Measurements from ENCODE around the gene ELF2.
"Not testable (repeated sequence)": the region's sequence is repeated elsewhere in the genome, so short reads cannot be mapped to it uniquely, and the experiment has no call there.

ELF2 gene

DNA sequence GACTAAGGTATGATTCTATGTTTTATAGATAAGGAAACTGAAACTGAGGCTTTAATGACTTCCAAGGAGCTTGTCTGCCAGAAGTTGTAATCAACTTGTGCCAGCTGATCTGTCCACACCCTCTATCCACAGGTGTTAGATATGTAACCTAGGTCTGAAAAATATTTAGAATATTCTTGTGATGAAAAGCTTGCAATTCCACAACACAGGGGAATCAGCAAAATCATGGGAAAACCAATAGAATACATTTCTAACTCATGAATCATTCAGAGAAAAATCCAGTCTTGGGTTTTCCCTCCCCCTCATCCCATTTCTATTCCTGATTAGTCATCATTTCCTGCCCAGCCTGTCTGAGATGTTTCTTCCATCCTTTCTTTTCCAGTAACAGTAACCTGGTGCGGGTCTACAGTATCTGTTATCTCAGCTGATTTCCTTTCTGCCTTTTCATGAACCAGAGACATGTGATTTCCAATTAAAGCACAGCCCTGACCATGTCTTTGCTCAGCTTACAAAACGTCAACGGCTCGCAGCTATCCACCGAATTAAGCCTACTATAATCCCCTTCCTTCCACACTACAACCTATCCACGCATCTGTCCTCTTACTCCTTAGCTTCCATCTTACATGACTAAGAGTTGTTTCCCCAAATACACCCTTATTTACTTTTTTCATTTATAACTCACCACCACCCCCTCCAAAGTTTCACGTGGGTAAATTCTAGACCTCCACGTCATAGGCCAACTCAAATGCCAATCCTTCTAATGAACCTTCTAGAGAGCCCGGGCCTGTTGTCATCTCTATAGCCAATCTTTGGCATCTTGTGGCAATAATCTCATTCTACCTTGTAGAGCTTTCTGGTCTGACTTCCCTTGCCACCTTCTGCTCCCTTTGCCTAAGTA, 162.4 kb downstream of the ELF2 start:
- Histone ChIP-seq H4K20me1 (ENCODE audit: insufficient read depth) (no peaks in the 10 kb centered on the region; the same call in 1 of the 2 replicates), H3K4me3 (IDR thresholded peaks at IDR 0.05; ENCODE audit: insufficient read depth, low read depth, low read length) (no peak overlapping the region), H3K79me2 (ENCODE audit: insufficient read depth, low read depth) (peaks cover 34% of the 10 kb centered on the region; the same call in 1 of the 2 replicates), H2AFZ (ENCODE audit: low read depth) (peak overlapping the region; percentile 59), H3K27me3 (ENCODE audit: insufficient read depth, low read depth) (no peaks in the 10 kb centered on the region), H3K27ac (peak overlapping the region; percentile 92), H3K9ac (peak overlapping the region; percentile 90), H3K4me2 (peak overlapping the region; percentile 69), H3K4me1 (ENCODE audit: low read depth, poor library complexity, severe bottlenecking) (peaks cover 35% of the 10 kb centered on the region), H3K36me3 (ENCODE audit: insufficient read depth) (no peaks in the 10 kb centered on the region)
- TF ChIP-seq, protein P1, sequence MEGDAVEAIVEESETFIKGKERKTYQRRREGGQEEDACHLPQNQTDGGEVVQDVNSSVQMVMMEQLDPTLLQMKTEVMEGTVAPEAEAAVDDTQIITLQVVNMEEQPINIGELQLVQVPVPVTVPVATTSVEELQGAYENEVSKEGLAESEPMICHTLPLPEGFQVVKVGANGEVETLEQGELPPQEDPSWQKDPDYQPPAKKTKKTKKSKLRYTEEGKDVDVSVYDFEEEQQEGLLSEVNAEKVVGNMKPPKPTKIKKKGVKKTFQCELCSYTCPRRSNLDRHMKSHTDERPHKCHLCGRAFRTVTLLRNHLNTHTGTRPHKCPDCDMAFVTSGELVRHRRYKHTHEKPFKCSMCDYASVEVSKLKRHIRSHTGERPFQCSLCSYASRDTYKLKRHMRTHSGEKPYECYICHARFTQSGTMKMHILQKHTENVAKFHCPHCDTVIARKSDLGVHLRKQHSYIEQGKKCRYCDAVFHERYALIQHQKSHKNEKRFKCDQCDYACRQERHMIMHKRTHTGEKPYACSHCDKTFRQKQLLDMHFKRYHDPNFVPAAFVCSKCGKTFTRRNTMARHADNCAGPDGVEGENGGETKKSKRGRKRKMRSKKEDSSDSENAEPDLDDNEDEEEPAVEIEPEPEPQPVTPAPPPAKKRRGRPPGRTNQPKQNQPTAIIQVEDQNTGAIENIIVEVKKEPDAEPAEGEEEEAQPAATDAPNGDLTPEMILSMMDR (conservative IDR thresholded peaks at IDR 0.05; ENCODE audit: low read depth, low read length): no peak

DNA sequence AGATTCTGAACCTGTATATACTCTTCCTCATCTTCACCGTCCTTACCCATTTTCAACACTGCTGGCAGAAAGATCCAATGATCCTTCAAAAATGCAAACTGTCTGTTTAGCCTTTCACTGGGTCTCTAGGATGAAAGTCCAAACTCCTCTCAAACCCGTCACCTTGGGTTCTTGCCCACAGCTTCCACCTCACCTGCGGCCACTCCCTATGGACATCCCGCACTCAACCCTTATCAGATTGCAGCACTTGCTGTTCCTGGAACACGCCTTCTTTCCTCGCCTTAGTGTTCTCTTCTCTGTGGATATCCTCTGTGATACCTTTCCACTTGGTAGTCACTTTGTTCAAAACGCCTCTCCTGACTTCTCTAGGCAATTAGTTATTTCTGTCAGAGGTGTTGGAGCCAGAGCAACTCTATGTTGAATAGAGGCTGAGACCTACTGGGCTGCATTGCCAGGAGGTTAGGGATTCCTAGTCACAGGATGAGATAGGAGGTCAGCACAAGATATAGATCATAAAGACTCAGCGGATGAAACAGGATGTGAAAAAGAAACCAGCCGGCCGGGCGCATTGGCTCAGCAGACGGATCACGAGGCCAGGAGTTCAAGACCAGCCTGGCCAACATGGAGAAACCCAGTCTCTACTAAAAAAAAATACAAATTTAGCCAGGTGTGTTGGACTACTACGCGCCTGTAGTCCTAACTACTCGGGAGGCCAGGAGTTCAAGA, 165.6 kb downstream of the ELF2 start:
- H3K36me3 ChIP-seq (ENCODE audit: insufficient read depth): no peaks in the 10 kb centered on the region
- no peaks in the 10 kb centered on the region for H4K20me1 ChIP-seq (ENCODE audit: insufficient read depth)
- no peaks in the 10 kb centered on the region for H3K27me3 ChIP-seq (ENCODE audit: insufficient read depth, low read depth)
- H3K4me3 ChIP-seq (IDR thresholded peaks at IDR 0.05; ENCODE audit: insufficient read depth, low read depth, low read length): no peak overlapping the region
- TF ChIP-seq, protein P1 (conservative IDR thresholded peaks at IDR 0.05; ENCODE audit: low read depth, low read length): no peak
- peaks cover 3% of the 10 kb centered on the region; the same call in 1 of the 2 replicates for H3K79me2 ChIP-seq (ENCODE audit: insufficient read depth, low read depth)
- no peak overlapping the region for H3K27ac ChIP-seq
- H3K4me1 ChIP-seq (ENCODE audit: low read depth, poor library complexity, severe bottlenecking): peaks cover 15% of the 10 kb centered on the region
- no peak overlapping the region for H3K9ac ChIP-seq
- no peak overlapping the region for H3K4me2 ChIP-seq
- H2AFZ ChIP-seq (ENCODE audit: low read depth): no peak overlapping the region

DNA sequence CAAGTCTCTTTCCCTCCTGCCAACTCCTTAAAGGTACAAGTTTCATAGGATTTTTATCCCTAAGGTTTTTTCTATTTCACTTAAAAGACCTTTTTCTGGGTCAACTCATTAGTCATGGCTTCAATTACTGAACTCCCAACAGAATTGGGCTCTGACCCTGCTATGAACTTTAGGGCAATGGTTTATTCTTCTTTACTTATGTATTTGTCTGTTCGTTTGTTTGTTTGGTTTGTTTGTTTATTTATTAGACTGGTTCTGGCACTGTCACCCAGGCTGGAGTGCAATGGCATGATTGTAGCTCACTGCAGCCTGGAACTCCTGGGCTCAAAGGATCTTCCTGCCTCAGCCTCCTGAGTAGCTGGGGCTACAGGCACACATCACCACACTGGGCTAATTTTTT, 167.3 kb downstream of the ELF2 start:
- Histone ChIP-seq H3K4me3 (IDR thresholded peaks at IDR 0.05; ENCODE audit: insufficient read depth, low read depth, low read length) (no peak overlapping the region), H2AFZ (ENCODE audit: low read depth) (no peak overlapping the region), H3K4me2 (no peak overlapping the region), H3K27ac (no peak overlapping the region), H3K27me3 (ENCODE audit: insufficient read depth, low read depth) (no peaks in the 10 kb centered on the region), H4K20me1 (ENCODE audit: insufficient read depth) (no peaks in the 10 kb centered on the region), H3K79me2 (ENCODE audit: insufficient read depth, low read depth) (no peaks in the 10 kb centered on the region), H3K4me1 (ENCODE audit: low read depth, poor library complexity, severe bottlenecking) (peaks cover 10% of the 10 kb centered on the region), H3K36me3 (ENCODE audit: insufficient read depth) (no peaks in the 10 kb centered on the region), H3K9ac (no peak overlapping the region)
- TF ChIP-seq, protein P1 (conservative IDR thresholded peaks at IDR 0.05; ENCODE audit: low read depth, low read length): no peak

DNA sequence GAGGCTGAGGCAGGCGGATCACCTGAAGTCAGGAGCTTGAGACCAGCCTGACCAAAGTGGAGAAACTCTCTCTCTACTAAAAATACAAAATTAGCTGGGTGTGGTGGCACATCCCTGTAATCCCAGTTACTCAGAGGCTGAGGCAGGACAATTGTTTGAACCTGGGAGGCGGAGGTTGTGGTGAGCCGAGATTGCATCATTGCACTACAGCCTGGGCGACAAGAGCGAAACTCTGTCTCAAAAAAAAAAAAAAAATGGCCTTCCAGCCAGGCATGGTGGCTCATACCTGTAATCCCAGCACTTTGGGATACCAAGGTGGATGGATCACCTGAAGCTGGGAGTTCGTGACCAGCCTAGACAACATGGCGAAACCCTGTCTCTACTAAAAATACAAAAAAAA, 168.7 kb downstream of the ELF2 start:
- not testable (repeated sequence) for H3K4me1 ChIP-seq (ENCODE audit: low read depth, poor library complexity, severe bottlenecking); H3K9ac ChIP-seq; H3K27me3 ChIP-seq (ENCODE audit: insufficient read depth, low read depth); H3K36me3 ChIP-seq (ENCODE audit: insufficient read depth); H2AFZ ChIP-seq (ENCODE audit: low read depth); H3K79me2 ChIP-seq (ENCODE audit: insufficient read depth, low read depth); H3K27ac ChIP-seq; H4K20me1 ChIP-seq (ENCODE audit: insufficient read depth); H3K4me3 ChIP-seq (IDR thresholded peaks at IDR 0.05; ENCODE audit: insufficient read depth, low read depth, low read length); H3K4me2 ChIP-seq

All from KMS-11 (cell line).